NB4 (cell line): ENCODE results near the gene DRG2.

Experiments used
- MYC ChIP-seq: IDR thresholded peaks from 2 replicates; pipeline ENCODE4 v1.6.1; 2011; ENCODE audit warnings: low read depth, low read length
- TF ChIP-seq, protein P1 (sequence below): IDR thresholded peaks from one replicate; pipeline ENCODE4 v1.5.1; 2012; ENCODE audit warnings: low read depth, low read length

- TF ChIP-seq, protein P1, sequence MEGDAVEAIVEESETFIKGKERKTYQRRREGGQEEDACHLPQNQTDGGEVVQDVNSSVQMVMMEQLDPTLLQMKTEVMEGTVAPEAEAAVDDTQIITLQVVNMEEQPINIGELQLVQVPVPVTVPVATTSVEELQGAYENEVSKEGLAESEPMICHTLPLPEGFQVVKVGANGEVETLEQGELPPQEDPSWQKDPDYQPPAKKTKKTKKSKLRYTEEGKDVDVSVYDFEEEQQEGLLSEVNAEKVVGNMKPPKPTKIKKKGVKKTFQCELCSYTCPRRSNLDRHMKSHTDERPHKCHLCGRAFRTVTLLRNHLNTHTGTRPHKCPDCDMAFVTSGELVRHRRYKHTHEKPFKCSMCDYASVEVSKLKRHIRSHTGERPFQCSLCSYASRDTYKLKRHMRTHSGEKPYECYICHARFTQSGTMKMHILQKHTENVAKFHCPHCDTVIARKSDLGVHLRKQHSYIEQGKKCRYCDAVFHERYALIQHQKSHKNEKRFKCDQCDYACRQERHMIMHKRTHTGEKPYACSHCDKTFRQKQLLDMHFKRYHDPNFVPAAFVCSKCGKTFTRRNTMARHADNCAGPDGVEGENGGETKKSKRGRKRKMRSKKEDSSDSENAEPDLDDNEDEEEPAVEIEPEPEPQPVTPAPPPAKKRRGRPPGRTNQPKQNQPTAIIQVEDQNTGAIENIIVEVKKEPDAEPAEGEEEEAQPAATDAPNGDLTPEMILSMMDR: no peak
- no peak for TF ChIP-seq MYC
Measured at GRCh38 chr17:18146980-18147379, 59.2 kb downstream of the DRG2 start.
